Stimulated activated effector memory CD8-positive, alpha-beta T cell treated with anti-CD3 and anti-CD28 coated beads, Interleukin-12 subunit alpha, Interleukin-12 subunit beta, amount 100 ng/mL, for 72 hours (primary cell): Measurements from ENCODE around the gene EPHA6.

ENCODE experiments used
- ATAC-seq: fragments of 150-1000 bp; cut with Tn5 transposase; 2 replicates; pipeline ENCODE4 v1.10.0; 2021
- DNase-seq, 2 donors: peaks; one replicate each; pipeline ENCODE4 v3.0.0; 2021 to 2022; ENCODE audit warnings: low spot score in 2 of 2
- H3K27ac Mint-ChIP-seq: one replicate; pipeline ENCODE4 v1.8.0; 2022; ENCODE audit warnings: mild to moderate bottlenecking, mixed read lengths
- H3K36me3 Mint-ChIP-seq: one replicate; pipeline ENCODE4 v1.8.0; 2022; ENCODE audit warnings: mild to moderate bottlenecking, mixed read lengths
- H3K4me1 Mint-ChIP-seq: one replicate; pipeline ENCODE4 v1.8.0; 2022; ENCODE audit warnings: mixed read lengths
- H3K4me3 Mint-ChIP-seq: one replicate; pipeline ENCODE4 v1.8.0; 2022; ENCODE audit warnings: mild to moderate bottlenecking, mixed read lengths
- H3K9me3 Mint-ChIP-seq: one replicate; pipeline ENCODE4 v1.8.0; 2022; ENCODE audit warnings: mixed read lengths

Gene EPHA6

GRCh38 chr3:97131476-97131875, 317.1 kb downstream of the EPHA6 start:
- H3K4me3 Mint-ChIP-seq: no peak overlapping the region
- ATAC-seq (no peak), DNase-seq (no peak)
- H3K27ac Mint-ChIP-seq: no peak overlapping the region
- H3K36me3 Mint-ChIP-seq: no peaks in the 10 kb centered on the region
- H3K9me3 Mint-ChIP-seq: peaks cover 2% of the 10 kb centered on the region
- H3K4me1 Mint-ChIP-seq: no peaks in the 10 kb centered on the region

DNA sequence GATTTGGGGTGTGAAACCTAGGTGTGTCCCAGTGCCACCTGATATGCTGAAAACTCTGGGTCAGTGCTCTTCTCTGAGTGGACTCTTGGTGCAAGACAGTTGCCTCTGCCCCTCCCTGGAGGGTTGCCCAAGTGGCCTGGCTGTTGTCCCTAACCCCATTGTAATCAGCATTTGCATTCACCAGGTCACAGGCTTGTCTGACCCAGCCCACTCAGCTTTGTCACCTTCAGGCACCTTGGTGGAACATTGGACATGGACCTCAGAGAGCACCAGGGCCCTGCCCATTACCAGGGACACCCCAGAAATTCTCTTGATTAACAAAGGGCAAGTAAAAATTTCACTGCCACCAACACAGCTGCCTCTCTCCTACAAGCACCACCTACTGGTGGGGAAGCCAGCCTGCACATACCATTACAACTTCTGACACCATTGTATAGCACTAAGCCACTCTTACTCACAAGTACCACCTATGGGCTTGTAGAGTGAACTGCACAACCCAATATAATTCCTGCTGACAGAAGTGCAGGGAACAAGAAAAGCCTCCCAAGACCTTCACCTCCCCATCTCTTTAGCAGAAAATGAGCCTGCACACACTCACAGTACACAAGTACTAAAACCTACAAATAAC, 324.6 kb downstream of the EPHA6 start:
- ATAC-seq: no peak
- Mint-ChIP-seq H3K36me3 (no peaks in the 10 kb centered on the region), H3K27ac (no peak overlapping the region), H3K4me3 (no peak overlapping the region), H3K9me3 (peaks cover 15% of the 10 kb centered on the region), H3K4me1 (no peaks in the 10 kb centered on the region)
- no peak for DNase-seq

DNA sequence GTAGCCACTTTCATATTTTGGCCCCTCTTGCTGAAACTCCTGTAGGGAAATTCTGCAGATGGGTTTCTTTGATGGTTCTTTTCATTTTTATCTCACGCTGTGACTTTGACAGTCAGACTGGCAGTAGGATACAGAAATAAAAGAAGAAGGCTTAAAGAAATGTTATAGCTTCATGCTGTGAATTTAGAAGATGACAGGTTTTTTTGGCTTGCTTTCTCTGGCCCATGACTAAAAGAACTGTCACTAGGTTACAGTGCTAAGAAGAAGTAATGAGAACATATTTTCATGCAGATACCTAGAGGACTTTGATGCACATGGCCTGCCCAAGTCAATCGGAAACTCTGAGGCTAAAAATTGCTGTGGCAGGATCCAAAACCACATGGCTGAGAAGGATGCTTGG, 334.5 kb downstream of the EPHA6 start:
- Mint-ChIP-seq H3K9me3 (peaks cover 15% of the 10 kb centered on the region), H3K27ac (no peak overlapping the region), H3K36me3 (no peaks in the 10 kb centered on the region), H3K4me3 (no peak overlapping the region), H3K4me1 (no peaks in the 10 kb centered on the region)
- ATAC-seq (no peak), DNase-seq (no peak)

- Mint-ChIP-seq H3K36me3 (no peaks in the 10 kb centered on the region), H3K4me3 (no peak overlapping the region)
- no peak for ATAC-seq
These were observed 346.8 kb downstream of the EPHA6 start for GRCh38 chr3:97161169-97161568.

GRCh38 chr3:97177242-97177641, 362.8 kb downstream of the EPHA6 start:
- ATAC-seq (no peak), DNase-seq (no peak)
- H3K4me3 Mint-ChIP-seq: no peak overlapping the region
- H3K9me3 Mint-ChIP-seq: peaks cover 26% of the 10 kb centered on the region
- H3K4me1 Mint-ChIP-seq: no peaks in the 10 kb centered on the region
- H3K27ac Mint-ChIP-seq: no peak overlapping the region
- H3K36me3 Mint-ChIP-seq: no peaks in the 10 kb centered on the region

More at GRCh38 chr3:97161169-97161568, 346.8 kb downstream of the EPHA6 start:
- no peak for DNase-seq
- no peak overlapping the region for H3K27ac Mint-ChIP-seq
- no peaks in the 10 kb centered on the region for H3K4me1 Mint-ChIP-seq
- peaks cover 3% of the 10 kb centered on the region for H3K9me3 Mint-ChIP-seq

GRCh38 chr3:97181704-97182103, 367.3 kb downstream of the EPHA6 start:
- Mint-ChIP-seq H3K27ac (no peak overlapping the region), H3K9me3 (peaks cover 18% of the 10 kb centered on the region), H3K4me1 (no peaks in the 10 kb centered on the region), H3K36me3 (no peaks in the 10 kb centered on the region), H3K4me3 (no peak overlapping the region)
- ATAC-seq (no peak), DNase-seq (no peak)

GRCh38 chr3:97187771-97188170, 373.4 kb downstream of the EPHA6 start:
- no peak for ATAC-seq
- Mint-ChIP-seq H3K4me1 (no peaks in the 10 kb centered on the region), H3K9me3 (peaks cover 3% of the 10 kb centered on the region), H3K27ac (no peak overlapping the region), H3K36me3 (no peaks in the 10 kb centered on the region), H3K4me3 (no peak overlapping the region)
- DNase-seq: no peak

GRCh38 chr3:97189835-97190234, 375.4 kb downstream of the EPHA6 start:
- no peak for ATAC-seq

GRCh38 chr3:97197083-97197482, 382.7 kb downstream of the EPHA6 start:
- ATAC-seq: no peak
- no peaks in the 10 kb centered on the region for H3K36me3 Mint-ChIP-seq
- H3K27ac Mint-ChIP-seq: no peak overlapping the region
- DNase-seq: no peak
- peaks cover 3% of the 10 kb centered on the region for H3K9me3 Mint-ChIP-seq
- H3K4me1 Mint-ChIP-seq: no peaks in the 10 kb centered on the region
- no peak overlapping the region for H3K4me3 Mint-ChIP-seq

More at GRCh38 chr3:97189835-97190234, 375.4 kb downstream of the EPHA6 start:
- H3K4me3 Mint-ChIP-seq: no peak overlapping the region
- H3K27ac Mint-ChIP-seq: no peak overlapping the region
- no peaks in the 10 kb centered on the region for H3K4me1 Mint-ChIP-seq
- no peaks in the 10 kb centered on the region for H3K36me3 Mint-ChIP-seq
- DNase-seq: no peak
- H3K9me3 Mint-ChIP-seq: peaks cover 7% of the 10 kb centered on the region

- Mint-ChIP-seq H3K27ac (no peak overlapping the region), H3K4me1 (no peaks in the 10 kb centered on the region), H3K9me3 (peaks cover 6% of the 10 kb centered on the region), H3K36me3 (no peaks in the 10 kb centered on the region), H3K4me3 (no peak overlapping the region)
- no peak for ATAC-seq
- no peak for DNase-seq
These were observed 383.4 kb downstream of the EPHA6 start for GRCh38 chr3:97197830-97198229.

DNA sequence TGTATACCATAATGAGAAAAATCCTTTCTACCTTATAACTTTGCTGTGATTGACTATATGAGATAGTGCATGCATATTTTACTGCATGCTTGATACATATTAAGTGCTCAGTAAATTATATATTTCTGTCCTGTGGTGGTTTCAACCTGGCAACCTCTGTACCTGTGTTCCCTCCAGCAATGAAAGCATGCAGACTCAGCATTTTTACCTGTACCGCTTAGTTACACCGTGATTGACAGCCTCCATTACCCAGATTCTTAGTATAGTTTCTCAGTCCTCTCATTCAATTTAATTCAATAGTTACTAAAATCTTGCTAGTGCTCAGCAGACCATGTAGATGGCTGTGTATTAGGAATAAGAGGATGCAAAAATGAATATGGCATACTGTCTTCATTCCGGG, 386.0 kb downstream of the EPHA6 start:
- Mint-ChIP-seq H3K27ac (no peak overlapping the region), H3K9me3 (peaks cover 5% of the 10 kb centered on the region), H3K4me1 (no peaks in the 10 kb centered on the region), H3K4me3 (no peak overlapping the region), H3K36me3 (no peaks in the 10 kb centered on the region)
- no peak for DNase-seq
- no peak for ATAC-seq

GRCh38 chr3:97201814-97202213, 387.4 kb downstream of the EPHA6 start:
- no peak for ATAC-seq
- no peak overlapping the region for H3K4me3 Mint-ChIP-seq
- DNase-seq: no peak

GRCh38 chr3:97228966-97229365, 414.6 kb downstream of the EPHA6 start:
- Mint-ChIP-seq H3K9me3 (peaks cover 8% of the 10 kb centered on the region), H3K4me1 (no peaks in the 10 kb centered on the region), H3K4me3 (no peak overlapping the region)

More at GRCh38 chr3:97201814-97202213, 387.4 kb downstream of the EPHA6 start:
- Mint-ChIP-seq H3K4me1 (no peaks in the 10 kb centered on the region), H3K9me3 (peaks cover 5% of the 10 kb centered on the region), H3K27ac (no peak overlapping the region), H3K36me3 (no peaks in the 10 kb centered on the region)

DNA sequence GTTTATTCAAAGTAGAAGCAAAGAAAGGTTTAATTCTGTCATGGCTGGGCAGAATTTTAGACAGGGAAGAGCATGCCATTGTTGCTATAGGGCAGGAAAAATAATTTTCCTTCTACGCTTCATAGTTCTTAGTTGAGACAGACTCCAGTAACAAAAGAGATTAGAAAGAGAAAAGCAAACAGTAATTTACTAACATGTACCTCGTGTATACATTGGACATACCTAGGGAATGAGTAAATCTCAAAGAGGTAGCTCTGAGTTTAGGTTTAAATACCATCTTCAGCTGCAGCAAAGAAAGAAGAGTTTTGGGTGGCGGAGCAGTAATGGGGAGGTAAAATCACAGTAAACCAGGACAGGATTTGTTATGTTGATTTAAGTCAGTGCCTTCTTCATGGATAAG, 416.1 kb downstream of the EPHA6 start:
- Mint-ChIP-seq H3K4me3 (no peak overlapping the region), H3K36me3 (no peaks in the 10 kb centered on the region), H3K4me1 (no peaks in the 10 kb centered on the region), H3K27ac (no peak overlapping the region), H3K9me3 (peaks cover 11% of the 10 kb centered on the region)
- DNase-seq: no peak
- ATAC-seq: no peak

More at GRCh38 chr3:97228966-97229365, 414.6 kb downstream of the EPHA6 start:
- Mint-ChIP-seq H3K27ac (no peak overlapping the region), H3K36me3 (no peaks in the 10 kb centered on the region)
- ATAC-seq: no peak
- DNase-seq: no peak

DNA sequence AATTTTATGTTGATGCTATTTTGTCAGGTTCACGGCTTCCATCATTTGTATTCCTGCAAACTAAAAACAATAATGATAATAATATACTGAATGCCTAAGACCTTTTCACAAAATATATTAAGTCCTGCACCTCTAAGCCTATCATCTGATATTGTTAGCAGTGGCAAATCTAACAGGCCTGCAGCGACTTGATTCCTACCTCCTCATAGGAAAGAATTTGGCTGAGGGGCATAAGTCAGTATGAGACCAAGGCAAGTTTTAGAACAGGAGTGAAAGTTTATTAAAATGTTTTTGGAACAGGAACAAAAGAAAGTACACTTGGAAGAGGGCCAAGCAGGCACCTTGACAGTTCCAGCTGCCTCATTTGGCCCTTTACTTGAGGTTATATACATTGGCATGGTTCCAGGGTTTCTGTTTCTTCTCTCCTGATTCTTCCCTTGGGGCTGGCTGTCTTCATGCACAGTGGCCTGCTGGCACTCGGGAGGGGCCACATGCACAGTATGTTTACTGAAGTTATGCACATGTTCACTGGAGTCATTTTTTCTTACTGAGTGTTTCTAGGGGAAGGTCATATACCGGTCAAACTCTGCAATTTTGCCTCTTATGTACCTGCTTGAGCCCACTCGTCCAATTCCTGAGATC, 418.1 kb downstream of the EPHA6 start:
- DNase-seq: no peak
- no peaks in the 10 kb centered on the region for H3K36me3 Mint-ChIP-seq
- no peak overlapping the region for H3K4me3 Mint-ChIP-seq
- ATAC-seq: no peak
- no peaks in the 10 kb centered on the region for H3K4me1 Mint-ChIP-seq
- H3K9me3 Mint-ChIP-seq: peaks cover 11% of the 10 kb centered on the region
- H3K27ac Mint-ChIP-seq: no peak overlapping the region

DNA sequence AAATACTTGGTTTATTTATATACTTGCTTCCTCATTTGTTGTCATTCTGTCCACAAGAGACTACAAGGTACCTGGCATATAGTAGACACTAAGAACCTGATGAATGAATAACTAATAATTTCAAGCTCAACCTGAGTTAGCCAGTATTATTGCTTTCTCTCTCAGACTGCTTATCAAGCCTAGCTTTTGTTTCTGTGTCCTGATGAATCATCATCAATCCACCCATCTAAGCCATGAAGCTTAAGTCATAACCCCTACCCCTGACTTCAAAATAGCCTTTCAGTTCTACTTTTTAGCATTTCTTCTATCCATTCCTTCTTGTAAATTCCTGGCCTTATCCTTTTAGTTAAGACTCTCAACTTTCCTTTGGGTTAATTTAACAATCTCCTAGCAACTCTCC, 420.8 kb downstream of the EPHA6 start:
- no peak for DNase-seq
- Mint-ChIP-seq H3K4me3 (no peak overlapping the region), H3K36me3 (no peaks in the 10 kb centered on the region), H3K27ac (no peak overlapping the region), H3K9me3 (peaks cover 7% of the 10 kb centered on the region), H3K4me1 (no peaks in the 10 kb centered on the region)
- ATAC-seq: no peak
